NCI-H1092 treated with DMSO at 0.1 percent for 48 hours (cell line): ENCODE data around the gene PLA2G4B.

Experiments
- DNase-seq: peaks from one replicate; lab custom pipeline; 2025; lab: John Stamatoyannopoulos, UW

PLA2G4B gene

DNA sequence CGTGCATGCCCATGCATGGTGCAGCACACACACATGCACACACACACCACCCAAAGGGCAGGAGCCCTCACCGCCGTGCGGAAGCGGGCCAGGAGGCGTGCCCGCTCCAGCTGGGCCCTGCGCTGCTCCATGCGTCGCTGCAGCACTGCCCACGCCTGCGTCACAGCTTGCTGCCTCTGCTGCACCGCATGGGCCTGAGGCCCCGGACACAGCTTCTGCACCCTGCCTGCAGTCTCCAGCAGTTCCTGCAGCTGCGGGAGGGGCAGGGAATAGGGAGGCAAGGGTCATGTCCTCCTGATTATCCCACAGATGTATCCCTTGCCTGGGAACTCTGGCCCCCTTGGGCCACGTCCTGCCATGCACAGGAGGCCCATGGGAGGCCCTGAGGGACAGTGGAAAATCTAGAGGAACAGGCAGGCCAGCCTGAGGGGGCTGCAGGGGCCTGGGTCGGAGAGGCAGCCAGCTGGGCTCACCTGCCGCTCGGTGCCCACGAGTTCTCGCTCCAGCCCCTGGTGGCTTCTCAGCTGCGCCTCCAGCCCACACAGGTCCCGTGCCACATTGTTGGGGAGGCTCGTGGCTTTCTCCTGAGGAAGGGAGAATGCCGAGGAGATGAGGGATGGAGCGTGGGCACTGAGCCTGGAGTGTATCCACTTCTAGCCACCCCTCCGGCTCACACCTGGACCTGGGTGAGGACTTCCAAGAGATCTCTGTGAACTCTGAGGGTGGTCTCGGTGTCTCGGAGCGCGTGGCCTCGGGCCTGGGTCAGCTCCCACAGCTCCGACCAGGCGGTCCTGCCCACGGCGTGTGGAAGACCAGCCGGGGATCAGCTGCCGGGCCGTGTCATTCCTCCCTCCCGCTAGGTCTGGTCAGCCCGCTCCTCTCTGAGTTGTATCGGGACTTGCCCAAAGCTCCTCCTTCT is 31.4 kb downstream of the PLA2G4B start:
- DNase-seq = no peak

DNA sequence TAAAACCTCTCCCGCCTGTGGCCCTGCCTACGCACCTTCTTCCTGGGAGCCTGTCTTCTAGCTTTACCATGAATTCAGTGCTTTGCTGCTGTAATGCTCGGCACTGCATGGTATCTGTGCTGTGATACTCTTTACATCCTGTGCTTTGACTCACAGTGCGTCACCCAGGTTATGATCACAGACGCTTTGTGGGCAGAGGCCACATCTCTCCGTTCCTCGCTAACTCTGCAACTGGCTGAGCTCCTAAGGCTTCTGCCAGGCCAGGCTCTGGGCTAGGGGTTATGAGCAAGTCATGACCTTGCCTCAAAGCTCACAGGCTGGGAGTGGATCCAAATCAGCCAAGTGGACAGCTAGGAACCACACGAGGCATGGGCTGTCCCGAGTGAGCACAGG is 32.0 kb downstream of the PLA2G4B start:
- no peak for DNase-seq

DNA sequence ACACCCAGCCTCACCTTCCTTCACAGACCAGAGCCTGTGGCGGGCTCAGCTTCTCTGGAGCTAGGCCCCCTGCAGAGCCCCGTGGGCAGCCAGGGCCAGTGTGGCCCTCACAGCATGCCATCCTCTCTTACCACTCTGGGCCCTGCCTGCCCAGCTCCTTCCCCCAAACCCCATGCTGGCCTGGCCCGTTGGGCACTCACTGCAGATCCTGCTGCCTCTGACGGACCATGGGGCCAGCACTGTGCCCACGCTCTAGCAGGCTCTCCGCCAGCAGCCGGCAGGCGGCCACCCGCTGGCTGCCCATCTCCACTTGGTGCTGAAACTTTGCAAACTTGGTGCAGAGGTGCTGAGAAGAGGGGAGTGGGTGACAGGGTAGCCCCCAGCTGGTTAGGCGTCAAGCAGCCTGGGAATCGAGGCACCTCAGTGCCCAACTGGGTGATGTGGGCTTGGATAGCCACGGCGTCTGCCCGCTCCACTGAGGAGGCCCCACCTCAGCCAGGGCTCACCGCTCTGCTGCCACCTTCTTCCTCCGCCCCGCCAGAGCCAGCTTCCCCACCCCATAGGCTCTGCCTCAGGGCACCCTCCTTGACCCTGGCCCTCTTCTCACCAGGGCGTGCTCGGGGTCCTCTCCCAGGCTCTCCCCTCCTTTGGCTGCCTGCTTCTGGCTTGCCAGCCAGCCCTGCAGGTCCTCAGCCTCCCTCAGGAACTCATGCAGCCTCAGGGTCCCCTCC is 32.7 kb downstream of the PLA2G4B start:
- DNase-seq = no peak

DNA sequence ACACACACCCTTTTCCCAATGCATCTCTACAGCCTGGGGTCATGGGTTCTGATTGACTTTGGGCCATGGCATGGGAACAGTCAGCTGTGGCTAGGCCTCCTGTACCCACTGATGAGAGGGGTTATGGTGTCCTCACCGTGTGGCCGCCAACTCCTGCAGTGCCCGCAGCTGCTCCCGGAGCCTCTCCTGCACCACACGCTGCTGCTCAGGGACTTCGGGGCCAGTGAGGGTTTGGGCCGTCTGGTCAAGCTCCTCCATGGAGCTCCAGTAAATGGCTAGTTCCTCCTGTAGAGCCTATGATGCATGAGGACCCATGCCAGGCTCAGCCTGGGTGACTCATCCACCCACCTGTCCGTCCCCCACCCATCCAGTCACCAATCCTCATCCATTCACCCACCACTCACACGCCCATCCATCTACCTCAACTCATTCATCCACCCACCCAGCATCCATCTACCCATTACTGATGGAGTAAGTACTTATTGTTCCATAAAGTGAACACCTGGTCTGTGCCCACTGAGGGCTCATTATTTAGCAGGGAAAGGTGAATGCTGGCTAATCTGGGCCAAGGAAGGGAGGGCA is 33.6 kb downstream of the PLA2G4B start:
- DNase-seq = no peak

DNA sequence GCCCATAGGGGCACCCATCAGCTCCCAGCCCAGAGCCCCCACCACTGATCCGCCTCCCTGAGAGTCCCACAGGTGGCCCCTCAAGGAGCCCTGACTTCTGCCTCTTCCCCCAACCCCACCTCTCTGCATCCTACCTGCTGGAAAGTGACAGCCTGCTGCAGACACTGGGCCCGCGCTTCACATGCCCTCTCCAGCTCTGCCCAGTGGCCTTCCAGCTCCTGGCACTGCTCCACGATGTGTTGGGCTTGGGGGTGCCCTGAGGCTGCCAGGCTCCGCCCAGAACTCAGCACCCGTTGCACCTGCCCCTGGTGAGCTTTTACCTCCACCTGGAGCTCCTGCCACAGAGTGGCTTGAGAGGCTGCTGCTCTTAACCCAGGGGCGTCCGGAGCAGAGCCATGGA is 35.1 kb downstream of the PLA2G4B start:
- DNase-seq = no peak

DNA sequence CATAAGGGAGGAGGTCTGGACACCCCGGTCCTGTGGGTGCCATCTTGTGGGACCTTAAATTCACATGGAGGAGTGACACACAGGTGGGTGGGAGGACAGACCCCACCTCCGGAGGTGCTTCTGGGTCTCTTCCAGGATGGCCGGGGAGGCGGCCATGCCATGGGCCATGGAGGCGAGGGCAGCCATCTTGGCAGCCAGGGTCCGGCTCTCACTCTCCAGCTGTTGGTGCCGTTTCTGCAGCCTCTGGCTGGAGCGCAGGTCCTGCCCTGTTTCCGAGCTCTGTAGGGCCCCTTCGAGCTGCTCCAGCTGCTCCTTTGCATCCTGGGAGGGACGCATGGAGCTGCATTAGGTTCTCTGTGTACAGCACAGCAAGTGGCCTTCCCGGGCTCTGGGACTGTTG is 36.1 kb downstream of the PLA2G4B start:
- no peak for DNase-seq

DNA sequence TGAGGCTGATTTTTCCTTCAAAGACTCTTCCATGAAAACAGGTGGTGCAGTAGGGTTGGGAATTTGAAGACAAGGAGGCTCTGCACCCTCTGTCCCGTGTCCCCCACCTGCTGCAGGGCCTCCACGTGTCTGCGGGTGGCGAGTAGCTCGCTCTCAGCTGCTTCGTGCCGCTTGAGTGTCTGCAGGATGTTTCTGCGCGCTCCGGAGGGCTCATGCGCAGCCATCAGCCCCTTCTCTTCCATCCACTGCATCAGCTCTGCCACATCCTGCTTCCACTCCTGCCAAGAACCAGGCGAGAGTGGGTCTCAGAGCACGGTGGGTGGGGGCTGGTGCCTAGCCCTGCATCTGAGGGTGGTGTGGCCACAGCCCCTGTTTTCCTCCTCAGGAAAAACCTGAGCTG is 37.4 kb downstream of the PLA2G4B start:
- no peak for DNase-seq

DNA sequence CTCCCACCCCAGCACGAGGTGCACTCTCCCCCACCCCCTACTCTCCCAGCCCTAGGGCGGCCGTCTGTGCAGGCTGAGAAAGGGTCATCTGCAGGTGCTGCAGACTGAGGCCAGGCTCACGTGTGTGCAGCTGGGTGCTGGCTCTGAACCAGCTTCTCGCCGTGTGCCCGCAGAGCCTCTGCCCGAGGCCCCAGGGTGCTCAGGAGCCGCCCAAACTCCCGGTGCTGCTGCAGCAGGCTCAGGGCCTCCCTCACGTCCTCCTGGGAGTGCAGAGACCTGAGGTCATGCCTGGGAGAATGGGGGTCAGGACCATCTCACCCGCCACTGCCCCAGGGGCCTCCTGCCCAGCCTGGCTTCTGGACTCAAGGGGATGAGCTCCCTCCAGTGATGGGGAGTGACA is 38.0 kb downstream of the PLA2G4B start:
- peak; percentile 29 for DNase-seq

DNA sequence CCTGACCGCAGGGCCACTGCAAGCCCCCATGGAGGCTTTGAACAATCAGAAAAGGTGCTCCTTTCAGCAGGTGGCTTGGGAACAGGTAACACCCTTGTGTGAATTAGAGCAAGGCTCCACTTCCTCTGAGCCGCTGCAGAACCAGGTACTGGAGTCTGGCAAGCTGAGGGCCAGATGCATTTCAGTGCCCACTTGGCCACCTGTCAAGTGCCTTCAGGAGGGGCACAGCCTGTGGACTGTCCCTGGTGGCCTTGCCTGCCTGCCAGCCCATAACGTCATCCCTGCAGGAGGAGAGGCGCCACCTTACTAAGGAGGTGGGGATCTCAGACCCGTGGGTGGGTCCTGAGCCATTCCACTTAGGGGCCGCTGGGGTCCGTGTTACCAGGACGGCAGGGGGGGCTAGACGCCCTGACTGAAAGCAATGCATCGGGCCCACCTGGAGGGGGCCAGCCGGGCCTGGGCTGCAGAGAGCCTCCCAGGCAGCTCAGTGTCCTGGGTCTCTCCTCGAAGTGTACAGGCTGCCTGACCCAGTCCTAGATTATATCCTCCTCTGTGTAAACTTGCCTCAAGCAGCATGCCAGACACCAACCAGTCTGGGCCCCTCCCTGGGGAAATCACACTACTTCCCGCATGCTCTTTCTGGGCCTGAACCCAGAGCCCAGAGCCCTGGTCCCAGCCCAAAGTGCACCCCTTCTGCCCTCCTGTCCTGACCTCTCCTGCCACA is 39.1 kb downstream of the PLA2G4B start:
- peak; percentile 40 for DNase-seq

DNA sequence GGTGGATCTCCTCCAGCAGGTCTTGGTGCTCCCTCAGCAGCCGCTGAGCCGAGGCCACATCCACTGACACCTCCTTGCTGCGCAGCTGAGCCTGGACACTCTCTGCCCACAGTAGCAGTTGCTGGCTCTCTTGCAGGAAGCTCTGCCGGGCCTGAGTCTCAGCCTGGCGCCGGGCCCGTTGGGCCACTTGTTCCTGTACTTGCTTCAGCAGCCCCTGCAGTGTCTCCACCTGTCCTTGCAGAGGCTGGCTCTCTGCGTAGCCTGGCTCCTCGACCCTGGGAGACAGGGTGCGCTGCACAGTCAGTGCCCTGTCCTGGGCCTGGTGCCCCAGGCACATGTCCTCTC is 39.7 kb downstream of the PLA2G4B start:
- DNase-seq = peak; percentile 54

DNA sequence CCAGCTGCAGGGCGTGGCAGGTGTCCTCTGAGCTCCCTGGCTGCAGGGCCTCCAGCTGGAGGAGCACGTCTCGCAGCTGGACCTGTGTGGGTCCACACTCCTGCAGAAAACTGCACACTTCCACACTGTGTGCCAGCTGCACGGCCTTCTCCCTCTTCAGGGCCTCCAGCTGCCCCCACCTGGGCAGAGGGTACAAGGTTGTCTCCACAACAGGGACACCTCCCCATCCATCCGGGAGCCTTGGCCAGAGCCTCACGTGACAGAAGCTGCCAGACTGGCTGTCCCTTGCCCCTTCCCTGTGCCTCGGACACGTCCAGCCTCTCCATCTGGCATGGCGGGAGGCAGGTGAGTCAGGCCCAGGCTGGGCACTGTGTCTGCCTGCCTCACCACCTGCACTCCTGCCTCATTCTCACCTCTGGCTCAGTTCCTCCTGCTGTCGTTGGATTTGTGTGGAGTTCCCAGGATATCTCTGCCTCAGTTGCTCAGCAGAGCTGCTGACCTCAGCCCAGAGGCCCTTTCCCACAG is 40.7 kb downstream of the PLA2G4B start:
- DNase-seq = no peak

DNA sequence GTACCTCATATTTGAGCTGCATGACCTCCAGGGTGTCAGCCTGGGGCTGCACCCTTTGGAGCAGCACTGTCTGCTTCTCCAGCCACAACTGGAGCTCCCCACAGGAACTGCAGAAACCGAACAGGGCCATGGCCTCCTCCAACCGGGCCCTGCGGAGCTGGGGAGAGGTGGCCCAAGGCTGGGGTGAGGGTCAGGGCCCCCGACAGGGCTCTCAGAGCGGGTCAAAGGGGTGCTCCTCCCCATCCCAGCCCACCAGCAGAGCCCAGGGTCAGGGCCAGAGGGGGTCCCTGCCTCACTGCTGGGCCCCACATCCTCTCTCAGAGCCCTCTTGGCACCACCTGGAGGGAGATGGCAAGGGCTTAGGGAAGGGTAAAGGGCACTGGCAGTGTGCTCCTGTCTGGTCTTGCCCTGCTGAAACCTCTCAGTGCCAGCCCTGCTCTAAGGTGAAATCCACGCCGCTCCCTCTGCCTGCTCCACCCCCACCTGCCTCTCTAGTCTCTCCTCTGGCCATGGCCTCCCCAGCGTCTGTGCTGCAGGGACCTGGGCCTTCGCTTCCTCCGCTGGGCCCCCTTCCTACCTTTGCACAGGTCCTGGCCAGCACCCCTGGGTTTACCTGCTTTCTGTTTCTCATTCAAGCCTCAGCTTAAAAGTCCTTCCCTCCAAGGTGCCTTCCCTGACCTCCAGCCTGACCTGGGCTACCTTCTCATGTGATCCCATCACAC is 41.7 kb downstream of the PLA2G4B start:
- no peak for DNase-seq

DNA sequence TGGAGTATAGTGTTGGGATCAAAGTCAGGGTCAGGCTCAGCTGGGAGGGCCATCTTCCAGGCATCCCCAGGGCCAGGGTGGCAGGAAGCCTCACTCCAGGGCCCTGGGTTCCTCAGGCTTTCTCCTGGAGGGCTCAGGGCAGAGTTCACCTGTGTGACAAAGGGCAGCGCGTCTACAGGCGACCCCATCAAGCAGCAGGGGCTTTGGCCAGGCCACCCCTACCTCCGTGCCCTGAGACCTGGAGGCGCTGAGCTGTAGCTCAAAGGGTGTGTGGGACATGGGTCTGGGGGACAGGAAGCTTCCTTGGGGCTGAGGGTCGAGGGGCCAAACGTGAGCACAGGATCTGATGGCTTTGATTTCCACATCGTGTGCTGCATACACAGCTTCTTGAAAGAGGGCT is 42.4 kb downstream of the PLA2G4B start:
- no peak for DNase-seq

DNA sequence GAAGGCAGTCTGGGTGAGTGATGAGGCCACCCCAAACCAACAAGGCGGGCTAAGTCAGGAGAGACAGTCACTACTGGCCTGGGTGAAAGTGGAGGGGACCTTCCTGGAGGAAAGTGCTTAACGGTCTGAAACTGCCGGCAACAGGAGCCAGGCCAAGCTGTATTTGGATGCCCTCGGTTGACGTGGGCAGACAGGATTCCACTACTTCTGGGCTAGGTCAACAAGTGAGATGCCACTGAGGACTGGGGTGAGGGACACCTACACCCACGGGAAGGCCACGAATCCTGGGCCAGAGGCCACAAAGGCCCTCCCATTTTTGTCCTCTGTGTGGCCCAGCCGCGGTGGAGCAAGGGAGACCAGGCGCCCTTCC is 42.9 kb downstream of the PLA2G4B start:
- no peak for DNase-seq

DNA sequence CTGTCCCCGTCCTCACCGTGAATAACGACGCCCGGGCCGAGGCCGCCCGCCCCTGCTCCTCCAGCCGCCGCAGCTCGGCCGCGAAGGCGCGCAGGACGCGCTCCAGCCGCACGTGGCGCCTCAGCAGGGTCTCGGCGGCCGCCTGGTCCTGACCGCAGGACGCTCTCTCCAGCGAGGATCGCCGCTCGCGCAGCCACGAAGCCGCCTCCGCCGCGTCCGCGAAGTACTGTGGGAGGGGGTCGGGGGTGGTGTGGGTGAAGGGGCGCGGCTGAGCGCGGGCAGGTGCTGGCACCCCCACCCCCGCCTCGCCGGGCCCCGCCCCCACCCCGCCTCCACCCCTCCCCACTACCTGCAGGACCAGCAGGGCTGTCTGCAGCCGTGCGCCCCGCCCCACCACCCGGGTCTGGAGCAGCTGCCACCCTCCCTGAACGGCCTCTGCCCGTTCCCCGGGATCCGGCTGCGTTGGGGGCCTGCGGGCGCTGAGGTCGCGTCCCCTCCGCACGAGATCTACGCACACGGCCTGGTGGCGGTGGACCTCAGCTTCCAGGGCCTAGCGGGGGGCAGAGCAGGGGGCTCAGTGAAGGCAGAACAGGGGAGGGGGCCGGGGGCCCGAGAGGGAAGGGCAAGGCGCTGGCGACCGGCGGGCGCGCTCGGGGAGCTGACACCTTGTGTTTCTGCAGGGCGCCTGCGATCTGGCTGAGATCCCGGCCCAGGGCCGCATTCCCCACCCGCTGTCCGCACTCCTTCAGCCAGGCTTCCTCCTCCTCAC is 43.5 kb downstream of the PLA2G4B start:
- no peak for DNase-seq

DNA sequence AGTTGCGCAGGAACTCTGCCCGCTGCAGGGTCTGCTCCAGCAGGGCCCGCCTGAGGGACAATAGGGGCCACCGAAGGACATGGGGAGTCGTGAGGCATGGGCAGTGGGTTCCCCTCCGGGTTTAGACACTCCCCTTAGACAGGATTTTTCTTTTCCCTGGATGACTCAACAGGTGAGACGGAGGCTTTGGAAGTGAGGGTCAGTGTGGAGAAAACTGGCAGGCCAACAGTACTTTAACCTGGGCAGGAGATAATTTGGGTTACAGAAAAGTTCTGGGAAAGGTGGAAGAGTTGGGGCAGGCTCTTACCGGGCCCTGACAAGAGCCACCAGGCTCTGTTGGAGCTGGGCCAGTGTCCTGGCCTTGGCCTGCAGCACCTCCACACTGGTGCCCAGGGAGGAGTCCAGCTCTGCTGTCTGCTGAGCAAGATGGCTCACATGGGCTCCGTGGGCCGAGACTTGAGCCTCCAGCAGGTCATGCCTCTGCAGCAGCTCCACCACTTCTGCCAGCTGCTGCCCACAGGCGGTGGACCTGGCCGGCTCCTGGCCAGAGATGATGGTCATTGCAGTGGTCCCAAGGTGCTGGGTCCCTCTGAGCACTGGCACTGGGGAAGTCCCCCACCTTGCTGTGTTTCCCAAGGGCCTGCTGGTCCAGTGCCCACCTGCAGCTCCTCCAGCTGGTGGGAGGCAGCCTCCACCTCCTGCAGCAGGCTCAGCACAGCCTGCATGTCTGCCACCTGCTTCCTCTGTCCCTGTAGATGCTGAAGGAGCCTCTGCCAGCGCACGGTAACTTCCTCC is 44.2 kb downstream of the PLA2G4B start:
- no peak for DNase-seq

DNA sequence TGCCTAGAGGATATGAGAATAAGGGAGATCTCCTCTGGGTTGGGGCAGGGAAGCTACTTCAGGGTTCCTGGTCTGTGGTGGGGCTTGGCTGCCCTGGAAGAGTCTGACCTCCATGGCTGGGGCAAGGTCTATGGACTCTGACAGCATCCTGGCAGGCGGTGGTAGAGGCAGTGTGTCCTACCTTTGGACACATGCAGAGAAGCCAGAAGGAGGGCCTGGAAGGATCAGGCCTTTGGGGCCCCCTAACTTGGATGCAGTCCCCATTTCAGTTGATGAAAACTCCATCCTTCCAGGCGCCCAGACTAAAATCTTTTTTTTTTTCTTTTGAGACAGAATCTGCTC is 44.8 kb downstream of the PLA2G4B start:
- DNase-seq = no peak

DNA sequence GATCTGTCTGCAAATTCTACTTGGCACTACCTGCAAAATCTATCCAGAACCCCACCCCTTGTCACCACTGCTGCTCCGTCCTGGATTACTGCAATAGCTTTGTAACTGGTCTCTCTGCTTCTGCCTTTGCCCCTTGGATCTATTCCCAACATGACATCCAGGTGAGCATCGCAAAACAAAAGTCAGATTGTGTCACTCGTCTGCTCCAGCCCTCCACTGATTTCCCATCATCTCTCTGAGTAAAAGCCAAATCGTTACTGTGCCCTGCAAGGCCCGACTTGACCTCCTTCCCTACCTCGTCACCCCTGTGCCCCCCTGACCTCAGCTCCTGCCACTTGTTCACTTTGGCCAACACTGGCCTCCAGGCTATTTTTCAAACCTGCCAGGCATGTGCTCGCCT is 45.8 kb downstream of the PLA2G4B start:
- no peak for DNase-seq

DNA sequence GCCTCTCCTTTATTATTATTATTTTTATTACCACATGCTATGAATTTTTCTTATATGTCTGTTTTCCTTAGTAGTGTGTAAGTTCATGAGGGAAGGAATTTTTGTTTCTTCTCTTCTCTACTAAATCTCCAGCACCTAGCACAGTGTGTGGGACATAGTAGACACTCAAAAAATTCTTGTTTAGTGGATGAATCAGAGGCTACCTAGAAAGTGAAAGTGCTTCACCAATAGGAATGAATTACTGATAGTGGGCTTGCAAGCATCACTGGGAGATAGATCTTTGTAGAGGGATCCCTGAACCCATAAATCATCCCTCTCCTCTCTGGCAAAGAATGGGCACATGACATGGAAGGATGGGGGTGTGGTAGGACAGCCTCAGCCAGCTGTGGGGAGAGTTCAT is 46.7 kb downstream of the PLA2G4B start:
- DNase-seq = no peak

DNA sequence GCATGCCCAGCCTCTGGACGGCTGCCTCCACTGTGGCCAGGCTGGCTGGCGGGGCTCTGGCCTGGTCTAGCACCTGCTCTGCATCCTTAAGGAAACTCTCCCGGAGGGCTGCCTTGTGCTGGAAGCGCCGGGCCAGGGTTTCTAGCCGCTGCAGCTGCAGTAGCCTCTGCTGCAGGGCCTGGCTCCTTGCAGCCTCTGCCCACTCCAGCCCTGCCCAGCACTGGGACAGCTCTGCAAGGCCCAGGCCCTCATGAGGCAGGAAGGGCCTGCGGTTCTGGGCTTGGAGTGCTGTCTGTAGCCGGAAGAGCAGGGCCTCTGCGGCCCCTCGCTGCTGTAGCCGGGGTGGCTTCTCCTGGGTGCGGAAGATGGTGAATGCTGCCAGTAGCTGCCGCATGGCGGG is 47.2 kb downstream of the PLA2G4B start:
- DNase-seq = no peak
